ACHN (cell line): ENCODE measurements around the gene MRGPRD.
A peak's percentile ranks its signal among the peaks of the same experiment; 100 is the strongest.

Experiments
- DNase-seq: peaks from one replicate; pipeline ENCODE4 v3.0.0-alpha.2; 2015
- in situ Hi-C: cut with HindIII; loops from 2 replicates; pipeline ENCODE4 v1.10.0; 2017; ENCODE audit warnings: low sequenced_read_pairs, low pct_ligation_motif_present, low pct_unique_long_range_greater_than_20kb

MRGPRD gene

GRCh38 chr11:68980776-68981065 lies at the start of gene MRGPRD:
TSS of gene MRGPRD (minus strand) at chr11:68980986. CDS start at chr11:68980986, 0 bp downstream.
- no peak for DNase-seq
- in situ Hi-C loops, result no loop called here

- DNase-seq, result no peak
- in situ Hi-C loops, result no loop called here
Measured at GRCh38 chr11:69030301-69030700, 49.5 kb upstream of the MRGPRD start.

GRCh38 chr11:69027704-69028372 lies 47.1 kb upstream of the MRGPRD start:
- no peak for DNase-seq
- in situ Hi-C loops, result no loop called here

GRCh38 chr11:69024509-69024908 lies 43.7 kb upstream of the MRGPRD start:
- DNase-seq, result no peak
- in situ Hi-C loops, result no loop called here

GRCh38 chr11:69022260-69022659 lies 41.5 kb upstream of the MRGPRD start:
- in situ Hi-C loops, result no loop called here
- no peak for DNase-seq

- no peak for DNase-seq
- in situ Hi-C loops, result no loop called here
Measured at GRCh38 chr11:69018924-69019323, 38.1 kb upstream of the MRGPRD start.

GRCh38 chr11:69017951-69018350 lies 37.2 kb upstream of the MRGPRD start:
- no peak for DNase-seq
- in situ Hi-C loops, result no loop called here

GRCh38 chr11:69014898-69015549 lies 34.2 kb upstream of the MRGPRD start:
- no peak for DNase-seq
- in situ Hi-C loops, result no loop called here

GRCh38 chr11:69014084-69014851 lies 33.5 kb upstream of the MRGPRD start:
- no peak for DNase-seq
- in situ Hi-C loops, result no loop called here

GRCh38 chr11:69013009-69013951 lies 32.5 kb upstream of the MRGPRD start, which contains the start of gene MRGPRF:
TSS of gene MRGPRF (minus strand) at chr11:69013246. CDS start at chr11:69009901, 3,345 bp downstream.
- DNase-seq, result peak; percentile 21
- in situ Hi-C loops, result no loop called here

- in situ Hi-C loops, result no loop called here
- DNase-seq, result no peak
Measured at GRCh38 chr11:69012092-69013008, 31.6 kb upstream of the MRGPRD start.

- in situ Hi-C loops, result no loop called here
Measured at GRCh38 chr11:69011624-69012091, 30.9 kb upstream of the MRGPRD start.

GRCh38 chr11:69010964-69011623 lies 30.3 kb upstream of the MRGPRD start:
- no peak for DNase-seq
- in situ Hi-C loops, result no loop called here

More at GRCh38 chr11:69011624-69012091, 30.9 kb upstream of the MRGPRD start:
- DNase-seq, result no peak

- in situ Hi-C loops, result no loop called here
- DNase-seq, result no peak
Measured at GRCh38 chr11:69010361-69010891, 29.6 kb upstream of the MRGPRD start.

GRCh38 chr11:69009441-69010211 lies 28.8 kb upstream of the MRGPRD start:
- in situ Hi-C loops, result no loop called here
- no peak for DNase-seq

- in situ Hi-C loops, result no loop called here
- peak; percentile 81 for DNase-seq
Measured at GRCh38 chr11:69008737-69009440, 28.1 kb upstream of the MRGPRD start.
